GM10248 (cell line): Measurements from ENCODE around the gene ARHGEF37.

Source experiments
- CTCF ChIA-PET: fragments of 300-600 bp; sonication (Branson Sonifier 250); formaldehyde crosslinking; extraction: SDS; loops from one replicate; lab custom pipeline; 2021; ENCODE audit warnings: antibody characterized with exemption; lab: Yijun Ruan, JAX
- POLR2A ChIA-PET: fragments of 350-650 bp; sonication (Branson Sonifier 250); formaldehyde crosslinking; extraction: SDS; loops from one replicate; lab custom pipeline; 2020; ENCODE audit warnings: antibody characterized with exemption; lab: Yijun Ruan, JAX
- DNase-seq: peaks from one replicate; pipeline ENCODE4 v3.0.0; 2012; ENCODE audit errors: extremely low spot score
- CTCF ChIP-seq: IDR thresholded peaks from 2 replicates; pipeline ENCODE4 v1.5.1; 2012; ENCODE audit warnings: mild to moderate bottlenecking, low read depth; ENCODE audit errors: extremely low read depth, missing control alignments, control extremely low read depth

The ARHGEF37 gene

DNA sequence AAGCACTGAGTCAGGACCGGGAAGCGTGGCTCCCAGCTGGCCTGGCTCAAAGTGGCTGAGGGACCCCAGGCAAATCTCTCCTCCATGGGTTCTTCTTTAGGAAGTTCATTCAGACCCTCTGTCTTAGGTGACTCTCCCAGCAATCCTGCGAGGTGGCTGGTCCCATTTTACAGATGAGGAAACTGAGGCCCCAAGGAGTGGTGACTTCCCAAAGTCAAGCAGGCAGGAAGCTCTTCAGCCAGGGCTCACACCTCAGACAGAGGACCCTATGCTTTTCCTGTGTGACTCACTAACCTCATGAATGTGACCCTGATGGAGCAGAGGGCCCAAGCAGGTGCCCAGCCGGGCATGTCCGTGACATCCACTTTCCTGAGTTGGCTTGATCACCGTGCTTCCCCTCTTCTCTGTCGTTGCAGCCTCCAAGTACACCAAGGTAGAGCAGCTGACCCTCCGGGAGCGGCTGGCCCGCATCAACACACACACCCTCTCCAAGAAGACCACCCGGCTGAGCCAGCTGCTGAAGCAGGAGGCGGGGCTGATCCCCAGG lies 36.5 kb downstream of the ARHGEF37 start:
- no peak for TF ChIP-seq CTCF
- ChIA-PET CTCF (interaction anchor here (0.7 to 6.3 kb wide), 42 partner anchors 8 to 382 kb away, joined by 3 to 50 read pairs (median 6); partner anchors contain the start of genes ARHGEF37, CSNK1A1, HMGXB3 and TIGD6), POLR2A (no interaction called here)
- DNase-seq = no peak

GRCh38 chr5:149618581-149619248 lies 37.4 kb downstream of the ARHGEF37 start:
- peak; percentile 70 for DNase-seq
- TF ChIP-seq CTCF = peak; percentile 61
- ChIA-PET CTCF (interaction anchor here (0.7 to 6.3 kb wide), 56 partner anchors 9 to 381 kb away, joined by 3 to 50 read pairs (median 5); partner anchors contain the start of genes ARHGEF37, CSNK1A1, HMGXB3 and TIGD6), POLR2A (no interaction called here)

DNA sequence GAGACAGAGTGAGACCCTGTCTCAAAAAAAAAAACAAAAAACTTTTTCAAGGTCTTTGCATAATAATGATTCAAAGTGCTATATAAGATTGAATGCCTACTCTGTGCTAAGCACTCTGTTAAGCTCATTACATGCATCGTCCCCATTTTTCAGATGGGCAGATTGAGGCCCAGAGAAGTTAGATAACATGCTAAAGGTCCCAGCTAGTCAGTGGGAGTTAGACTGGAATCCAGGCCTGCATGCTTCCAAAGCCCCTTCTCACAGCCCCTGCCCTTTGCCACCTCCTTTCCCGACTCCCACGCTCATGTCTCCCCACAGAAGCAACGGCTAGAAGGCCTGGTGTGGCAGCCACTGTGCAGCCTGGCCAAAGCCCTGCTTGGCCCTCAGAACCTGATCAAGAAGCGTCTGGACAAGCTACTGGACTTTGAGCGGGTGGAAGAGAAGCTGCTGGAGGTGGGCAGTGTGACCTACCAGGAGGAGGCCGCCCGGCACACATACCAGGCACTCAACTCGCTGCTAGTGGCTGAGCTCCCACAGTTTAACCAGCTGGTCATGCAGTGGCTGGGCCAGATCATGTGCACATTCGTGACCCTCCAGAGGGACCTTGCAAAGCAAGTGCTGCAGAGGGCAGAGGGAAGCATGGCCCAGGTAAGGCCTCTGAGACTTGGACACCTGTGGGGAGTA lies 40.3 kb downstream of the ARHGEF37 start:
- ChIA-PET CTCF (interaction anchor here (0.6 to 6.3 kb wide), 16 partner anchors 12 to 369 kb away, joined by 3 to 50 read pairs (median 4); partner anchors contain the start of gene SLC26A2), POLR2A (no interaction called here)
- TF ChIP-seq CTCF = no peak
- DNase-seq = no peak

DNA sequence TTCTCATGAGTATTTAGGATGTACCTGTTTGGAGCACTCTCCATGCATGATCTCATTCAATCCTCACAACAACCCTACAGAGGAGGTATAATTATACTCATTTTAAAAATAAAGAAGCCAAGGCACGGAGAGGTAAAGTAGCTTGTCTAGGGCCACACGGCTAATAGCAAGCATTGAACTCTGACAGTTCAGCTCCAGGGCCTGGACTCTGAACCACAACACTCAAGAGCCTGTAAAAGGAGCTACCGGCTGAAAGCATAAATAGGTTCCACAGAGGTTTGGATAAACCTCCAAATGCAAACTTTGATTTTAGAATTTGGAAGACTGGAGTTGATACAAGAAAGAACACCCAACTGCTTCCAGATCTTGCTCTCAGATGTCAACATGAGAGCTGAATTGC lies 41.2 kb downstream of the ARHGEF37 start:
- no peak for DNase-seq
- POLR2A ChIA-PET = no interaction called here
- no peak for TF ChIP-seq CTCF
- CTCF ChIA-PET = interaction anchor here (0.6 to 6.3 kb wide), 12 partner anchors 11 to 368 kb away, joined by 3 to 50 read pairs (median 4); partner anchors contain the start of gene SLC26A2

- CTCF ChIA-PET = interaction anchor here (0.9 to 3.6 kb wide), 7 partner anchors 9 to 367 kb away, joined by 3 to 12 read pairs (median 4); no protein-coding TSS in a partner anchor
- no peak for DNase-seq
- no peak for TF ChIP-seq CTCF
- POLR2A ChIA-PET = no interaction called here
Observed at GRCh38 chr5:149623473-149623872, 42.2 kb downstream of the ARHGEF37 start.

GRCh38 chr5:149627070-149627469 lies 45.8 kb downstream of the ARHGEF37 start:
- CTCF ChIA-PET = no interaction called here
- no peak for TF ChIP-seq CTCF
- POLR2A ChIA-PET = no interaction called here

More at GRCh38 chr5:149627070-149627469, 45.8 kb downstream of the ARHGEF37 start:
- no peak for DNase-seq
